HG02642 (cell line): ENCODE data around the gene CYP17A1.
A peak's percentile ranks its signal among the peaks of the same experiment; 100 is the strongest.

ENCODE experiments used
- ATAC-seq: cut with Tn5 transposase; IDR thresholded peaks from one replicate; pipeline ENCODE4 v1.9.1; 2021; ENCODE audit warnings: mild to moderate bottlenecking; ENCODE audit not compliant: unreplicated experiment, poor library complexity

The CYP17A1 gene

DNA sequence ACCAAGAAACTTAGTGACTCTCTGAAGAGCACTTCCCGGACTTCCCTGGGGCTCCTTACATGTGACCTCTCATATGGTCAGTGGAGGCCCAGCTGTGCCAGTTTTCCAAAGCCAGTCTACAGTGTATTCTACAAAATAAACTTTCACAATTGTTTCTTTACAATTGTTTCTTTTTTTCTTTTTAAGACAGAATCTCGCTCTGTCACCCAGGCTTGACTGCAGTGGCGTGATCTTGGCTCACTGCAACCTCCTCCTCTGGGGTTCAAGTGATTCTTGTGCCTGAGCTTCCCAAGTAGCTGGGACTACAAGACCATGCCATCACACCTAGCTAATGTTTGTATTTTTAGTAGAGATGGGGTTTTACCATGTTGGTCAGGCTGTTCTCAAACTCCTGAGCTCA, 25.9 kb downstream of the CYP17A1 start:
- no peak for ATAC-seq

DNA sequence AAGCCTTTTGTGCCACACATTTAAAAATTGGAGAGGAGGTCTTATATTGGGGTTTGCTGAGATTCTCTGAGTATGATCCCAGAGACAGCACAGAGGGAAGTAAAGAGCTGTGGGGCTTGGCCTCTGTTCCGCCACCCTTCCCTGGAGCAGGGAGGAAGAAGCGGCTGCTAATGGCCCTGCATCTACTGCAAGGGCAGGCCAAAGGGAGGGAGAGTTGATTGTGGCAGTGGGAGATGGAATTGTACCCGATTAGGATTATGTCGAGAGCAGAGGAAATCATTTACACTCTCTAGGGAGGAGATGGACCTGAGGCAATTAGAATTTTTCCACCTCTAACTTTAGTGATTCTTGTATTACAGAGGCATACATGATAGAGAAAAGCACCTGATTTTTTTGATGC, 28.8 kb downstream of the CYP17A1 start:
- no peak for ATAC-seq

DNA sequence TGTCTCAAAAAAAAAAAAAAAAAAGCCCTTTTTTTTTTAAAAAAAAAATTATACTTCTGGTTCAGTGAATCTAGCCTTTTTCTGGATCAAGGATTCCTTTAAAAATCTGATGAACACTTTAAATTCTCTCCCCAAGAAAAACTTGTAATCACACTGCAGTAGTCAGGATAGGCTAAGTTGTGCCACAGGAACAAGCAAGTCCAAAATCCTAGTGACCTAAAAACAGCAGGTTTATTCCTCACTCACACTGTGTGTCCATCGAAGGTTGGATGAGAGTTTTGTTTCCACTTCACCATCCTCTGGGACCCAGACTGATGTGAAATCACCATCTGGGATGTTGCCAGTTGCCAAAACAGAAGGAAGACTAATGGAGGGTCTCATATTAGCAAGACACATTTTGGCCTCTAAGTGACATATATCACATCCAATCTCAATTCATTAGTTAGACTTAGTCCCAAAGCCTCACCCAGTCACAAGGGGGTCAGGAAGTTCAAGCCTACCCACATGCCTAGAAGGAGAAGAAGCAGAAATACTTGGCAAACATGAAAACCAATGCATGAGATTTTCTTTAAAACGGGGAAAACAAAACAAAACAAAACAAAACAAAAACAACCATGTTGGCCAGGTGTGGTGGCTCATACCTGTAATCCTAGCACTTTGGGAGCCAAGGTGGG, 32.7 kb downstream of the CYP17A1 start:
- no peak for ATAC-seq

DNA sequence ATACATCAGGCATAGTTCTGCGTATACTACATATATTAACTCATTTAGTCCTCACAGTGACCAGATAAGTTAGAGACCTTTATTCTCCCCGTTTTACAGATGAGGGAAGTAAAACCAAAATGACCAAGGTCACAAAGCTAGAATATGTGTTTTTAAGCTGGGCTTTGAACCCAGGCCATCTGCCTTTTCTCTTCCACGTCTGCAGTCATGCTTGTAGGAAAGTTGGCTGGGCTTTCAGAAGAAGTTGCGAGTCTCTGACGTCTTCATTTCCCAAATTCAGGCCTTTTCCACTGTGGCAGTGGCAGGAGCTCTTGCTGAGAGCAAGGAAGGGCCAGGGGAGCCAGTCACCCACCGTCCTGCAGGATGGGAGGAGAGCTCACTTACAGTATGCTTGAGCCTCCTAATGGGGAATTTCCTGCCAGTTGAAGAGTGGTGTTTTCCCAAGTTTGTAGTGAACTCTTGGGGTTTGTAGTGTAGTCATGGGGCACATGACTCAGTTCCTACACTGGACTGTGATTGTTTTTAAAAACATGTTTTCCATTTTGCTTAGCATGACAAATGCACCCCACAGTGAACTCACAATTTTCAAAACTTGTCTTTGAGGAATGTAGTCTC, 34.2 kb downstream of the CYP17A1 start:
- ATAC-seq = peak; percentile 56

DNA sequence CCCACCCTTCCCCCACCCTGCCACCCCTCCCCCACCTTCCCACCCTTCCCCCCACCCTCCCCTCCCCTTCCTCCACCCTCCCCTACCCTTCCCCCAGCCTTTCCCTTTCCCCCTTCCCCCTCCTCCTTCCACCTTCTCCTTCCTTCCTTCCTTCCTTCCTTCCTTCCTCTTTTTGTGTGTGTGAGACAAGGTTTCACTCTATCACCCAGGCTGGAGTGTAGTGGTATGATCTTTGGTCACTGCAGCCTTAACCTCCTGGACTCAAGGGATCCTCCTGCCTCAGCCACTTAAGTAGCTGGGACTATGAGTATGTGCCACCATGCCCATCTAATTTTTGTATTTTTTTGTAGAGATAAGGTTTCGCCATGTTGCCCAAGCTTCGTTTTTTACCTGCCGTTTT, 35.2 kb downstream of the CYP17A1 start:
- no peak for ATAC-seq

DNA sequence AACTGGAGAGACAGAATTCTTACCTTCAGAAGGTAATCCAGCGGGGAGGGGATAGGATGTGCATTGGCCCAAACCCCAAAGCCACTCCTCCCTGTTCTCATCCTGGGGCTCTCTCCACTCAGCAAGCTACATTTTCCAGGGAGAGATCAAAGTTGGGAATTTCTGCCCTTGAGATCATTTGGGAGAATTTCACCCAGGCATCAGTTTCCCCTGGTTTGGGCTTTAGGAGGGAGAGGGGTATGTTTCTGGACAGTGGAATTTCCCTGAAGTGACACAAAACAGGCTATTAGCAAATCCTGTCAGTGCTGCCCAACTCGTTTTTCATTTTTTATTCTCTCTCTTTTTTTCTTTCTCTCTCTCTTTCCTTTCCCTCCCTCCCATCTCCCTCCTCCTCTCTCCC, 35.7 kb downstream of the CYP17A1 start:
- ATAC-seq = no peak

DNA sequence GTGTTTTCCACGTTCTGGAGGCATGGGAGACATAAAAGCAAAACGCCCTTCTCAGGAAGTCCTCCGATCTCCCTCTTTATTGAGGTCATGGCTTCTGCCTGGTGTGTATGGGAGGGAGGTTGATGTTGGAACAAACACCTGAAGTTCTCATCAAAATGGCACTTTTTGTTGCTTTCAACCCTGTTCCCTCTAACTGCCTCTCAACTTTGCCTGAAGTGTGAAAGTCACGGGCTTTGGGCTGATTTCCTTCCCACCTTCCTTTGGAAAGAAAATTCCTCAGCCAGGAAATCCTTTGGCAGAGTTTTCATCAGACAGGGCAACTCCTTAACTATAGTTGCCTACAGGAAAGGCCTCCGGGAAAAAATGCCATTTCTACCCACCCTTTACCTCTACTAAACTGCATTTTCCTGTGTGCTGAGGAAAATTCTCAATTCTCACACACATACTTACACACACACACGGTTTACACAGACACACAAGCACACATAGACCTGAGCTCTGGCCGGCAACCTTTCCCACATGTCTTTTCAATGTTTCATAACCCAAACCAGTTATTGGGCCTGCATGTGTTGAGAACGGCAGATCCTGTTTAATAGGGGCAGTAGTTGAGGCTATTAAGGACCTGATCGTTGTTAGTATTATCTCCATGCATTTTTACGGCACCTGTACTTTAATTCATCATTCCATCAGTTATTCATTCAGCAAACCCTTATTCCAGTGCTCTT, 36.4 kb downstream of the CYP17A1 start:
- ATAC-seq = no peak

DNA sequence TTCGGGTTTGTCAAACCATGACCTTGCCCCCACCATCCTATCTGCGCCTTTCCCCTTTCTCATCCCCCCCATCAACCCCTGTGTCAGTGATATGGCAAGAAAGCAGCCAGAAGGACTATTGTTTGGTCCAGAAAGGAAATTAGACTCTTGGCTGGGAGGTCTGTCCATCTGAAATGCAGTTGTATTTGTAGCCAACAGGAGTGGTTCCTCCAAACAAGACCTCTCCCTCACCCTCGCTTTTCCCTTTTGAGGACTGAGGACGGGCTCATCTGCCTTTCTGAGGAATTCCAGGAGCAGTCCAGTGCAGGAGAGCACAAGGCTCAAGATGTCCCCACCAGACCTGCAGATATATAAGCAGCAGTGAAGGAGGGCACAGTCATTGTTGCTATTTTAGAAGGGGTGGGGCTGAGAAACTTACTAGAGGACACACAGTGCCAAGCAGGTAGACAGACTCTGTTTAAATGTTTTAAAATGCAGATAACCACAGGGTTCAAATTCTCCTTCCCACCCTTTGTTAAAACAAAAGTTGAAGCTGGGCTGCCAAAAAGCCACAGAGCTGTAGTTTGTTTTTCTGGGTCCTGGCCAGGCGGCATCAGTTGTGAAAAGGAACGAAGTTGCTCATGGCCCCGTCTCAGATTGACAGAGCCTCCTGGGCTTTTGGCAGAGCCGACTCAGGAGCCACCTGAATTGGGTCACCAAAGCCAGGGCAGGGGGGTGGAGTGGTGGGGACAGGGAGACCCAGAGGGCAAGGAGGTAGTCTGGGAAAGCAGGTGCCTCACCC, 37.3 kb downstream of the CYP17A1 start:
- ATAC-seq = no peak

DNA sequence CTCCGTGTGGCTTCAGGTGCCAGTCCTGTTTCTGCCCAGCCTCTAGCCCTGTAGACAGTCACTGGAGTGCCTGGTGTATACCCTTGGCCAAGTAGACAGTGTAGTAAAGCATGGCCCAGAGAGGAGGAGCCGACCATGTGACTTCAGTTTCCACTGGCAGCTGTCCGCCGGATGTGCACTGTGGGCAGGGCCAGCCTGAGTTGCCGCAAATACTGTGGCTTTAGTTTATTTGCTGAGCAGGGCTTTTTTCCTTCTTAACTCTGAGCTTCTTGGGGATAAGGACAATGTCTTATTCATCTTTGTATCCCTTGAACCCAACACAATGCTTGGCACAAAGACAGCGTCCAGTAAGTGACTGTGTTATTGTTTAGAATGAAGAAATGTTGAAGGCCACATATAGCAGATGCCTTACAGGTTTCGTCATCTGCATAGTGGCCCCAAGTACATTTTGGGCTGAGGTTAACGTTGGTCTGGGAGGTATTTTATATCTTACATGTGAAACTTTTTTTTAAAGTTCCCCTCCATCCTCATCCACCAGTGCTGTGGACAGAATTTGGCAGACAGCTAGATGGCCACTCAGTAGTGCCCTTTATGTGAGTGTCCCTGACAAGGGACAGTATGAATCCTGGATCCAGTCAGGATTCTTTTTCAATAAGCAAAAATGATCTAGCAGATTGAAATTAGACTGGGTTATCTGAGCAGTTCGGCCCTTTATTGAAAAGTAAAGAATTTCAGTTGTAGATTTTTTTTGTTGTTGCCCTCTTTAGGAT, 40.6 kb downstream of the CYP17A1 start:
- ATAC-seq = peak; percentile 98

DNA sequence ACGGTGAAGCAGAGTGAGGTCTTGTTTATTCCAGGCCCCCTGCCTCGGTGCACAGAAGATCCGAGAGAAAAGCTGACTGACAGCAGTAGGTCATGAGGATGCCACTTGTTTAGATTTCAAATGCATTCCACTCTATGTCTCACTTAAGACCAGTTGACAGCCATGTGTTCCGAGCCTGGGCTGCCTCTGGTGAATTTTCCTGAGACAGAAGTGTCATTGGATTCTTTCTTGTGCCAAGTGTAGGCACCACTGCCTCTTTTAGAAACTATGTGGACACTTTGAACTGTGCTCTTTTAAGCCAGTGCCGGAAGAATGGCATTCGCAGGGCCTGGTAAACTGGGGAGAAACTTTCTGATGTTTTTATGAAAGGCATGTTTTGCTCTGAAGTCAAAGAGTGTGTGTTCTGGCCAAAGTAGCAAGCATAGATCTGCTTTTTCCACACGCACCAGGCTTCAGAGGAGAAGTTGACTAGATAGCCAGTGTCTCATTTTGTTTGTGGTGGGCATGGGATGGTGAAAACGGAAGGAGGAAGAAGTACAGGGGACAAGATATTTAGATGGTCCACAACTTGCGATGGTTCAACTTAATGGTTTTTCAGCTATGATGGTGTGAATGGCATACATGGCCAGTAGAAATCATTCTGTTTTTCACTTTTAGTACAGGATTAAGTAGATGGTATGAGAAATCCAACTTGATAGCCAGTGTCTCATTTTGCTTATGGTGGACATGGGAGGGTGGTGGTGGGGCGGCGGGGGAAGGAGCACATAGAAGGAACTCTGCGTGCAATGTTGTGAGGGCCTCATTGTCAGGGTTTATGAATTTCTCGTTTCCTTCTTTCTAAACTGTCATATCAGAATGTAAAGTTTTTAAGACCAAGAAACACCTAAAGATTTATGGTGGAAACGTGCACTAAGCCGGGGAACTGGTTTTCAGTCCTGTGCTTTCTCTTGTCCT, 41.5 kb downstream of the CYP17A1 start:
- peak; percentile 13 for ATAC-seq

DNA sequence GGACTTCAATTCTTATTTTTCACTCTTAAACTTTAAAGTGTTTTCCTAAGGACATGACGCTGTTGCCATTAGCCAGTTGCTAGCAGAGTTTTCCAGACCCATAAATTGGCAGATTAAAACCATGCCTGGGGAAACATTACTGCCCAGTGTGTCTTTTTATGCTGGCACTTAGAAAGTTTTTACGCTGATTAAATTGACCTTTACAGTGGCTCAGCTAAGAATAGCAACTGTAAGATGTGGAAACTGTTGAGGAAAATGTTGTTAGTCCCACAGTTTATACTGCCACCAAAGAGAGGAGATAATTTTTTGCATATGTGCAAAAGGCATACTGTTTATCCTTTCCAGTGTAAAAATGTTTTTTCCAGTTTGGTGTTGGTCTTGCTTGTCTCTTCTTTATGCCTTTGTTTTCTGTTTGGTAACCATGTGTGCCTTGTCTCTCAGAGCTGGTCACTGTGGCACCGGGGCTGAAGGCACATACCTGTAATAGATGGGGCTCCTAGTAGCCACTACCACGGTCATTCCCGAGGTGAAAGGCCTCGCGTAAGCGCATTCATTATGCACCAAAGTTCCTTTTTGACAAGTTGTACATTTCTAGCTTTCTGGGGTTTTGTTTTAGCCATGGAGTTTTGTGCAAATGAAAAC, 45.3 kb downstream of the CYP17A1 start:
- no peak for ATAC-seq

DNA sequence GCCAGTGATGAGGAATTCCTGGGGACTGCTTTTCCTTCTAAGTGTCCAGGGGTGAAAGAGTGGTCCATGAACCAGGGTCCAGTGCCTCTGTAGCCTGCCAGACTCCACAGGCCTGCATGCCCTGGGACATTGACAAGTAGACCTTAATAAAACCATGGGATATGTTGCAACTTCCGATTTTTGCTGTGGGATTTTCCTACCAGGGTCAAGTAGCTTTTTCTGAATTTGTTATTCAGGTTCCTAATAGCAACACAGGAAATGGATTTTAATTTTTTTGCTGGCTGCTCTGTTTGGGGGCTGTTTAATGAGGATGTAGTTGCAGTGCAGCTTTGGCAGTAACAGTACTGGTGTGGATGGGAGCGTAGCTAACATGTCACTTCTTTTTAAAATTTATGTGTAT, 51.4 kb downstream of the CYP17A1 start:
- no peak for ATAC-seq

DNA sequence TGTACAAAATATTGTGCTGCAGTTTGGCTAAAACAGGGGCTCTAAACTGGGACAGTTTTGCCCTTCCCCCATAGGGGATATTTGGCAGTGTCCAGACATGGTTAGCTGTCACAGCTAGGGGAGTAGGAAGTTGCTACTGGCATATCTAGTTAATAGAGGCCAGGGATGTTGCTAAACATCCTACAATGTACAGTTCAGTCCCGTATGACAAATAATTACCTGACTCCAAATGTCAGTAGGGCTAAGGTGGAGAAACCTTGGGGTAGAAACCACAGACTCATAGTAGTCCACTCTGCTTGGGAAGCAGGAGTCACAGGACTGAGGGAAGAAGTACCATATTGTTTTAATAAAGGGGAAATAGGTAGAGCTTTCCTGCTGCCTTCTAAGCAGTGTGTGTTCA, 53.6 kb downstream of the CYP17A1 start:
- no peak for ATAC-seq

DNA sequence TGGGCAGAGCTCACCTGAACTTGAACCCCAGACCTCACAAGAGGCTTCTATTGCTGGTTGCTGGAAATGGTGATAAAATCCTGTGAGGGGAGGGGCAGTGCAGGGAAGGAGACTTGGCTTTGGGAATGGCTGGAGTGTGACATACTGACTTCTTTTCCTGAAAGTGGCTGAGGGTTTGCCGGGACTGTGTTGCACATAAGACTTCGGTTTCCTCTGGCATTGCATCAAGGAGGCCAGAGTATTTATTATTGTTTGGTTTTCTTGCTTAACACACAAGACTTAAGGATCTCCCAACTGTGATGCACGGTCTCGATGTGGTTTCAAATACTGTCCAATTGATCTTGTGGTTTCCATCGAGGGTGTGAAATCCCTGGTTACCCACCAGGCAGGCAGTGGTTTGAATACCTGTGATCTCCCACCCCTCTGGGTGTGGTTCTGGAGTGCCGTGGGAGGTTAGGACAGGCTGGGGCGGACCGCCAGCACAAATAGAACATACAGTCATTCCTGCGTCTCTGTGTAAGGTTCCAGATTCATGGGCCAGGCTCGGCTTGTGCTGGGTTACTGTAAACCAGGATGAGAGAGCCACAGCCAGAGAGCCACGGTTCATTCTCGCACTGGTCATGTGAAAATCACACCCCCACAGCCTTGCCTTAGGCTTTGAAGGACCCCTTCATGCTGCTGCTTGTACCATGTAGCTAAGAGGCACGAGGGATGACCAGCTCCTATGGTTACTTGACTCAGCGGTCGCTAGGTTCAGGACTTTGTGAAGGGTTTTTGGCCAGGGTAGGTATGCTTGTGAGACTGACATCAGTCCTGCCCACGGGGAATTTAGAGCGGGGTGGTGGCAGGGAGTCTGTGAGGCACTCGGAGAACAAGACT, 54.3 kb downstream of the CYP17A1 start:
- no peak for ATAC-seq

DNA sequence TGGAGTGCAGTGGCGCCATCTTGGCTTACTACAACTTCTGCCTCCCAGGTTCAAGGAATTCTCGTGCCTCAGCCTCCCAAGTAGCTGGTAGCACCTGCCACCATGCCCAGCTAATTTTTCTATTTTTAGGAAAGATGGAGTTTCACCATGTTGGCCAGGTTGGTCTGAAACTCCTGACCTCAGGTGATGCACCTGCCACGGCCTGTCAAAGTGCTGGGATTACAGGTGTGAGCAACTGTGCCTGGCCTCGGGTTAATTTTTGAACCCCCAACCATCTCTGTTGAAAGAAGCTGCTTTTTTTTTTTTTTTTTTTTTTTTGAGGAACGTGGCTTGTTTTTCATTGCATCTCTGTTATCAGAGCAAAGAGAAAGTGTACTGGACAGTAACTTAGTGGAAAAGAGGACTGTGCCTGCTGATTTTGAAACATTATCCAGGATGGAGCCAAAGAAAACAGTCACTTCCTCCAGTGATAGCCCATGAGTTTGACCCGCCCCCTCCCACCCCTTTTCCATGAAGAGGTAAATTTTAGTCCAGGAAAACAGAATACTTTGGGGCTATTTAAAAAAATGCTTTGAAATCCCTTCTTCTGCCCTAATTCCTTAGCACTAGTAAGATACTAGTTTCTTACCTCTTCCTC, 55.2 kb downstream of the CYP17A1 start:
- ATAC-seq = no peak

DNA sequence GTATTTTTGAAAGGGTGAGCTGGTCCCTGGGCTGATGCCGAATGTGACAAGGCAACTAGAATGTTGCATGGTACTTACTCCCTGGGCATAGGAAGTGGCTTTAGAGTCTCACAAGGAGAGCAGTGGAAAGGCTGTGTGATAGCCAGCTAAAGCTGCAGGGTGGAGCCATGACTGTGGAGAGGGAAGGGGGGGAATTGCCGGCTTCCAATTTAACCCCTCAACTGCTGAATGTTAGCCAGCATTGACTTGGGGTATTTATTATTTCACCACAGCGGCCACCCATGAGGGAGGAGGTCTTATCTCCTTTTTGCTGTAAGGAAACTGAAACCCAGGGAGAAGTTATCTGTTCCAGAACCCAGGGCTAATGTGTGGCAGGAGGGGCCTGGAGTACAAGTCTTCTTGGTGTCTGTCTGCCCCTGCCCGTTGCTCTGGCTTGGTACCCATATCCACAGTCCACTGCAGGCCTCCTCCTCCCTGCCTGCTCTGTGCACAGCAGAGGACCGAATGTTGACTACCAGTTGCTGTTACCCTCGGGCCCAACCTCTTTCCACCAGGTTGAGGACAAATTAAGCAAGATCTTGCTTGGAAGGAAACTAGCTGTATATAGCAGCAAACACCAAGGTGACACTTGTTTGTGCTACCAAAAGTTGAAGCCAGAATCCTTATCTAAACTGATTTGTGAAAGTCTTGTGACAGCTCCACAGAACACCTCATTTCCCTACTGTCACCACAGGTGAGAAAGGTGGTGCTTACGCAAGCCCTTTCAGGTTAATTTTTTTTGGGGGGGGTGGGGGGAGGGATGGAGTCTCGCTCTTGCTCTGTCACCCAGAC, 55.9 kb downstream of the CYP17A1 start:
- no peak for ATAC-seq
